Fibroblast of villous mesenchyme (primary cell): ENCODE measurements around the gene WDPCP. TPM values are rescaled to one million over a fixed set of nuclear protein-coding genes. Genes with fewer than 3 reads are reported as not detected.
A peak's percentile ranks its signal among the peaks of the same experiment; 100 is the strongest.
"Not testable (repeated sequence)": the region's sequence is repeated elsewhere in the genome, so short reads cannot be mapped to it uniquely, and the experiment has no call there.

Source experiments
- DNase-seq: peaks from one replicate; pipeline ENCODE4 v3.0.0-alpha.2; 2010; ENCODE audit warnings: low read depth
- H3K4me3 ChIP-seq: 2 replicates; pipeline ENCODE4 v1.5.1; 2011; ENCODE audit warnings: low read depth, mild to moderate bottlenecking, low read length
- total RNA-seq: library from RNA; depleted of rRNA; stranded (reverse); fragments of >200 nt; gene quantifications from 2 replicates; pipeline ENCODE4 v1.2.3, GENCODE V29; 2012
- TF ChIP-seq, protein P1 (sequence below): IDR thresholded peaks from 2 replicates; pipeline ENCODE4 v1.5.1; 2012; ENCODE audit warnings: low read depth, mild to moderate bottlenecking, low read length; ENCODE audit not compliant: insufficient read depth

WDPCP gene
- total RNA-seq, 1 donor = 14.7 TPM

DNA sequence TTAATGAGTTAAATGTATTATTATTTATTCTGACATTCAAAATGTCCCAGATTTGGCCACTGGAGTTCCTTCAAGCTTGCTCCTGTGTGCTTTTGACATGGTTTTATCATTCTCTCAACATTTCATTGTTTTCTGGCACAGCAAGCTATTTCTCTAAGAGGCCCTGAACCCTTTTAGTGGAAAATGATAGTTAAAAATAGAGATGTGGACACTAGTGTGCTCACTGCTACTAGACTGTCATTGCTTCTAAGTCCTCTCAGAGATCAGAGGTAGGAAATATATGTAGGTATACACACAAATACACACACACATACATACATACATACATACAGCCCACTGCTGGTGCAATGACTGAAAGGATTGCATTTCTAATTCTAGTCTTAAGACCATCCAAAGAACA, 25.5 kb downstream of the WDPCP start:
- TF ChIP-seq, protein P1, sequence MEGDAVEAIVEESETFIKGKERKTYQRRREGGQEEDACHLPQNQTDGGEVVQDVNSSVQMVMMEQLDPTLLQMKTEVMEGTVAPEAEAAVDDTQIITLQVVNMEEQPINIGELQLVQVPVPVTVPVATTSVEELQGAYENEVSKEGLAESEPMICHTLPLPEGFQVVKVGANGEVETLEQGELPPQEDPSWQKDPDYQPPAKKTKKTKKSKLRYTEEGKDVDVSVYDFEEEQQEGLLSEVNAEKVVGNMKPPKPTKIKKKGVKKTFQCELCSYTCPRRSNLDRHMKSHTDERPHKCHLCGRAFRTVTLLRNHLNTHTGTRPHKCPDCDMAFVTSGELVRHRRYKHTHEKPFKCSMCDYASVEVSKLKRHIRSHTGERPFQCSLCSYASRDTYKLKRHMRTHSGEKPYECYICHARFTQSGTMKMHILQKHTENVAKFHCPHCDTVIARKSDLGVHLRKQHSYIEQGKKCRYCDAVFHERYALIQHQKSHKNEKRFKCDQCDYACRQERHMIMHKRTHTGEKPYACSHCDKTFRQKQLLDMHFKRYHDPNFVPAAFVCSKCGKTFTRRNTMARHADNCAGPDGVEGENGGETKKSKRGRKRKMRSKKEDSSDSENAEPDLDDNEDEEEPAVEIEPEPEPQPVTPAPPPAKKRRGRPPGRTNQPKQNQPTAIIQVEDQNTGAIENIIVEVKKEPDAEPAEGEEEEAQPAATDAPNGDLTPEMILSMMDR = no peak
- no peak overlapping the region for H3K4me3 ChIP-seq
- DNase-seq = no peak

DNA sequence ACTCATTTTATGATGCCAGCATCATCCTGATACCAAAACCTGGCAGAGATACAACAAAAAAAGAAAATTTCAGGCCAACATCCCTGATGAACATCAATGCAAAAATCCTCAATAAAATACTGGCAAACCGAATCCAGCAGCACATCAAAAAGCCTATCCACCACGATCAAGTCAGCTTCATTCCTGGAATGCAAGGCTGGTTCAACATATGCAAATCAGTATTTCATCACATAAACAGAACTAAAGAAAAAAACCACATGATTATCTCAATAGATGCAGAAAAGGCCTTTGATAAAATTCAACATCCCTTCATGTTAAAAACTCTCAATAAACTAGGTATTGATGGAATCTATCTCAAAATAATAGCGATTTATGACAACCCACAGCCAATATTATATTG, 29.4 kb downstream of the WDPCP start:
- H3K4me3 ChIP-seq, DNase-seq: not testable (repeated sequence)

DNA sequence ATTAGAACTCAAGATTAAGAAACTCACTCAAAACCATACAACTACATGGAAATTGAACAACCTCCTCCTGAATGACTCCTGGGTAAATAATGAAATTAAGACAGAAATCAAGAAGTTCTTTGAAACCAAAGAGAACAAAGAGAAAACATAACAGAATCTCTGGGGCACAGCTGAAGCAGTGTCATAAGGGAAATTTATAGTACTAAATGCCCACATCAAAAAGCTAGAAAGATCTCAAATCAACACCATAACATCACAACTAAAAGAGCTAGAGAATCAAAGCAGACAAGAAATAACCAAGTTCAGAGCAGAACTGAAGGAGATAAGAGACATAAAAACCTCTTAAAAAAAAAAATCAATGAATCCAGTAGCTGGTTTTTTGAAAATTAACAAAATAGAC, 30.5 kb downstream of the WDPCP start:
- not testable (repeated sequence) for DNase-seq, H3K4me3 ChIP-seq

DNA sequence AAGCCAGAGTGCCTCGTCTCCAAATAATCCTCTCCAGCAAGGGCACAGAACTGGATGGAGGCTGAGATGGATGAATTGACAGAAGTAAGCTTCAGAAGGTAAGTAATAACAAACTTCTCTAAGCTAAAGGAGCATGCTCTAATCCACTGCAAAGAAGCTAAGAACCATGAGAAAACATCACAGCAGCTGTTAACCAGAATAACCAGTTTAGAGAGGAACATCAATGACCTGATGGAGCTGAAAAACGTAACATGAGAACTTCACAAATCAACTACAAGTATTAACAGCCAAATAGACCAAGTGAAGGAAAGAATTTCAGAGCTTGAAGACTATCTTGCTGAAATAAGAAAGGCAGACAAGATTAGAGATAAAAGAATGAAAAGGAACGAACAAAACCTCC, 32.3 kb downstream of the WDPCP start:
- TF ChIP-seq, protein P1 = no peak
- DNase-seq = no peak
- no peak overlapping the region for H3K4me3 ChIP-seq

DNA sequence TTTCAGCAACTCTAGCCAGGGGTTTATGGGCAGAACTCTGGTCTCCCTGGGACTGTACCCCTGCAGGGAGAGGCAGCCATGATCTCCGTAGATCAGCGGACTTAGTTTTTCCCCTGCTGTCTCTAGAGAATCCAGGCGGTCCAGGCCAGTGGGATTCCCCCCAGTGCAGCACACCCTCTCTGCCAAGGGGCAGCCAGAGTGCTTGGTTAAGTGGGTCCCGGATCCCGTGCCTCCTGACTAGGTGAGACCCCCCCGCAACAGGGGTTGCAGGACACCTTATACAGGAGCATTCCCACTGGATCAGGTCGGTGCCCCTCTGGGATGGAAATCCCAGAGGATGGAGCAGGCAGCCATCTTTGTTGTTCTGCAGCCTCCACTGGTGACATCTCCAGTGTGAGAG, 33.0 kb downstream of the WDPCP start:
- TF ChIP-seq, protein P1 = no peak
- H3K4me3 ChIP-seq = no peak overlapping the region
- no peak for DNase-seq

DNA sequence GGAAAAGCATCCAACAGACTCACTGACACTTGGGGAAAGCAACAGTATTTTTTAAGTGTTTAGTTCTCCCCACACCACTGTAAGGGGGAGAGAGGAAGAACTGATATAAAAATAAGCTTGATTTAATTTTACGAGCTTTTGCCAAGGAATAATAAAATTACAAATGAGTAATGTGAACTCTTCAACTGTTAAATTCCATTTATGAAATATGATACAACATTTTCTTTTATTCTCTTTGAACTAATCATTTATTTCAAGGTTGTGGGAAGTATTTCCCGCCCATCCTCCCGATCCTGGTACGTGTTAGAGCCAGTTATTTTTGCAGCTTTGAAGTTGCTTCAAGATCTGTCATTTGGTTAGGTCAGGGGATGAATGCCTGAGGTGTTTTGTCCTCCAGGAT, 35.2 kb downstream of the WDPCP start:
- TF ChIP-seq, protein P1 = no peak
- no peak for DNase-seq
- no peak overlapping the region for H3K4me3 ChIP-seq

DNA sequence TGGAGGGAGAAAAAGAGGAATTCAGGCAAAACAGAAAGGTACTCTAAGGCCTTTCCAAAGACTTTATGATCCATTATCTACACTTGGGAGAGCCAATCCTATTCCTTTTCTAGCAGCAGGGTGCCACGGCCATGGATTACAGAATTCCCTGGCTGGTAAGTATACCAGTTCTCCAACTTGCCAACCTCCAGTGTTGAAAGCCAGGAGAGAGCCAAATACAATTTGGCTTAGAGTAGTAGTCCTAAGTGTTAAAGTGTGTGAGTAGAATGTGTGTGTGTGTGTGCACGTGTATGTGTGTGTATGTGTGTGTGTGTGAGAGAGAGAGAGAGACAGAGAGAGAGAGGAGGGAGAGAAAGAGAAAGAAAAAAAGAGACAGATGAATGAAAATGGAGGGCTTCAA, 43.3 kb downstream of the WDPCP start:
- TF ChIP-seq, protein P1 = no peak
- DNase-seq = no peak
- no peak overlapping the region for H3K4me3 ChIP-seq

DNA sequence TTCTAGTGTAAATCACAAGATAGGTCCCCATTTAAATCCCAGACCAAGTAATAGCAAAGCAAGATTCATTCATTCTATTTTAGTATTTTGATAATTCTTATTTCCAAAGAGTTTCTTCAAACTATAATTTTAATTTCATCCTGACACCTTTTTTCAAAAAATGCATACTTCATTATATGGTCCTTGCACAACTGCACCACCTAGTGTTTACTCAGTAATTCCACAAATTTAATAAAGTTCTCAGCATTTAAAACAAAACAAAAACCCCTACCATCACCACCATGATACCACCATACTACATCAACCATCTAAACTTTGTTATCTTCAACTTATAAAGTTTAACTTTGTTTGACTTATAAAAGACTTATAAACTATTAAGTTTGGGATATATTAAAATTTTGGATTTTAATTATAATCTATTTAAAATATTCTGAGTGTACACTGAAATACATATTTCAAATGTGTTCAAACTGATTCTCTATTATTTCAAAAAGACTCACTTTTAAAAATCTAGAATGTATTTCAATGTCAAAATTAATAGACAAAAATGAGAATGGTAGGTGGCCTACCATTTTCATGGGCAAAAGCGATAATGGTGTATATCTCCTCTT, 44.2 kb downstream of the WDPCP start:
- H3K4me3 ChIP-seq = no peak overlapping the region
- TF ChIP-seq, protein P1 = peak; percentile 56
- DNase-seq = peak; percentile 14
